Measurements from ENCODE around the gene NOS1. TPM values are rescaled to one million over a fixed set of nuclear protein-coding genes. Genes with fewer than 3 reads are reported as not detected.

NOS1 gene
- total and polyA plus RNA-seq, 2 of the 8 experiments (the other 6 are each of a cell fraction or from before 2014, with no cell fraction given): 1.5 to 2.0 TPM

DNA sequence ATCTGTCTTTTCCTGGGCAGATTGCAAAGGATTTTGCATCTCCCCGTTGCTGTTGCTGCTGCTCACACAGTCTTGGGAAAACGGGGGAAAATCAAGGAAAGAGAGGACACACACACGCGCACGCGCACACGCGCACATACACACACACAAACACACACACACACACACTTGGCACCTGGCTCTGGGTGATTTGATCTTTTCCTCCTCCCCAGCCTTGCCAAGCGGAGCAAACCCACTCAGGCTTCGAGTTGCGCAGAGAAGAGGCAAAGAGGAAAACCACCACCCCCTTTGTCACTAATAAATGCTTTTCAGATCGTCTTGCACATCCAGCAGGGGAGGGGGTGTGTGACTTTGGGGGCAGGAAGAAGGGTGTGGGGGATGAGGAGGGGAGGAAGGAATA is 965 bp upstream of the NOS1 start (continued):
- TF ChIP-seq BCL11A (IDR thresholded peaks at IDR 0.05; ENCODE audit: low read depth in 2 of 2, low read length in 2 of 2): no peak
- TF ChIP-seq CBX8 (IDR thresholded peaks at IDR 0.05; ENCODE audit: borderline replicate concordance, low read depth, low read length): no peak

Measured in H1 (cell line).